Endothelial cell of umbilical vein (primary cell): Measurements from ENCODE around the gene MCRIP2. TPM values are rescaled to one million over a fixed set of nuclear protein-coding genes. Genes with fewer than 3 reads are reported as not detected.
A peak's percentile ranks its signal among the peaks of the same experiment; 100 is the strongest.

Source experiments
- BruUV-seq: library from RNA; stranded (reverse); fragments of 400-500 nt; replicated peaks from 2 replicates; lab custom pipeline; 2021; lab: Mats Ljungman, UMichigan
- CTCF ChIA-PET: fragments of 300-600, 350-600 bp; sonication (Branson Sonifier 250); formaldehyde crosslinking; loops from one replicate; lab custom pipeline; 2021; ENCODE audit warnings: antibody characterized with exemption, inconsistent platforms; lab: Charles Lee
- POLR2A ChIA-PET: fragments of 300-600, 350-600 bp; sonication (Branson Sonifier 250); formaldehyde crosslinking; loops from one replicate; lab custom pipeline; 2021; ENCODE audit warnings: antibody characterized with exemption, inconsistent platforms; lab: Charles Lee
- DNase-seq: peaks from one replicate; pipeline ENCODE4 v3.0.0-alpha.2; 2011; ENCODE audit warnings: low read depth, low spot score
- FAIRE-seq: peaks from 2 replicates; lab custom pipeline; 2011; peaks lifted over from hg19 to GRCh38; lab: Jason Lieb, UNC
- H2AFZ ChIP-seq: 2 replicates; pipeline ENCODE4 v1.6.0; 2012; ENCODE audit warnings: low read depth, low read length, control low read depth, inconsistent platforms
- H3K27ac ChIP-seq: 2 replicates; pipeline ENCODE4 v1.5.1; 2011; ENCODE audit warnings: low read depth, mild to moderate bottlenecking, control low read depth, low read length, moderate library complexity; ENCODE audit not compliant: insufficient read depth
- H3K27me3 ChIP-seq, 2 experiments: 2 replicates each; pipeline versions ENCODE4 v1.6.0 to v1.6.1; 2011; ENCODE audit warnings: low read length in 2 of 2, mixed read lengths in 1 of 2; ENCODE audit not compliant: control insufficient read depth in 2 of 2, insufficient read depth in 2 of 2
- H3K36me3 ChIP-seq, 2 experiments: 2 replicates in 1 of 2; 3 replicates in 1 of 2; pipeline ENCODE4 v1.5.1; 2011; ENCODE audit warnings: low read length in 2 of 2, mild to moderate bottlenecking in 1 of 2, moderate library complexity in 1 of 2; ENCODE audit not compliant: control insufficient read depth in 2 of 2, insufficient read depth in 2 of 2; ENCODE audit errors: extremely low read depth in 1 of 2
- H3K4me1 ChIP-seq: 3 replicates; pipeline ENCODE4 v1.5.1; 2011; ENCODE audit warnings: mild to moderate bottlenecking, low read length; ENCODE audit not compliant: control insufficient read depth, insufficient read depth; ENCODE audit errors: extremely low read depth
- H3K4me2 ChIP-seq: 2 replicates; pipeline ENCODE4 v1.6.1; 2011; ENCODE audit warnings: low read length, control low read depth, mixed read lengths; ENCODE audit not compliant: insufficient read depth
- H3K4me3 ChIP-seq, 3 experiments: fragments of 200-600 bp in 1 of 3; sonication (generic), shearing (Covaris generic) in 1 of 3; replicated peaks in 1 of 3; 2 replicates each; pipeline ENCODE4 v1.5.1; 2011 to 2016; ENCODE audit warnings: control low read depth in 3 of 3, low read length in 3 of 3, mild to moderate bottlenecking in 2 of 3, inconsistent platforms in 1 of 3, low read depth in 1 of 3, moderate library complexity in 1 of 3; ENCODE audit not compliant: insufficient read depth in 1 of 3
- H3K79me2 ChIP-seq: 2 replicates; pipeline ENCODE4 v1.6.0; 2012; ENCODE audit warnings: low read length, inconsistent platforms; ENCODE audit not compliant: control insufficient read depth, insufficient read depth
- H3K9ac ChIP-seq: replicated peaks from 2 replicates; pipeline ENCODE3; 2011; ENCODE audit warnings: low read length, control low read depth; ENCODE audit not compliant: insufficient read depth; ENCODE audit errors: extremely low read depth
- H3K9me1 ChIP-seq: replicated peaks from 3 replicates; pipeline ENCODE4 v1.6.0; 2011; ENCODE audit warnings: mild to moderate bottlenecking, low read length; ENCODE audit not compliant: control insufficient read depth, insufficient read depth; ENCODE audit errors: extremely low read depth
- H3K9me3 ChIP-seq: replicated peaks from 2 replicates; pipeline ENCODE4 v1.5.1; 2012; ENCODE audit warnings: low read length, inconsistent platforms; ENCODE audit not compliant: control insufficient read depth, insufficient read depth
- H4K20me1 ChIP-seq: replicated peaks from 2 replicates; pipeline ENCODE3; 2011; ENCODE audit warnings: mild to moderate bottlenecking, low read length; ENCODE audit not compliant: control insufficient read depth, insufficient read depth; ENCODE audit errors: extremely low read depth
- CTCF ChIP-seq, 2 donors: IDR thresholded peaks; 1 replicate in 1 of 2; 2 replicates in 1 of 2; pipeline ENCODE4 v1.5.1; 2011; ENCODE audit warnings: low read length in 2 of 2, mild to moderate bottlenecking in 2 of 2, moderate library complexity in 2 of 2, control low read depth in 1 of 2, inconsistent platforms in 1 of 2, low read depth in 1 of 2; ENCODE audit not compliant: insufficient read depth in 1 of 2; ENCODE audit errors: extremely low read depth in 1 of 2
- EZH2 ChIP-seq: IDR thresholded peaks from 2 replicates; pipeline ENCODE4 v1.6.1; 2012; ENCODE audit warnings: borderline replicate concordance, low read depth, mild to moderate bottlenecking, moderate library complexity, low read length, inconsistent platforms; ENCODE audit not compliant: severe bottlenecking
- MAX ChIP-seq: IDR thresholded peaks from 2 replicates; pipeline ENCODE4 v1.6.1; 2011; ENCODE audit not compliant: insufficient read depth, insufficient read length
- POLR2AphosphoS5 ChIP-seq: IDR thresholded peaks from 2 replicates; pipeline ENCODE4 v1.6.1; 2012; ENCODE audit warnings: low read depth, mild to moderate bottlenecking, control low read depth, low read length, moderate library complexity; ENCODE audit not compliant: insufficient read depth
- dilution Hi-C: fragments of 300-500 bp; cut with MboI; formaldehyde crosslinking; loops from one replicate; pipeline ENCODE4 v1.15.0; 2019; ENCODE audit warnings: low sequenced_read_pairs; ENCODE audit not compliant: extremely low pct_ligation_motif_present
- intact Hi-C: fragments of 100-400 bp; cut with micrococcal nuclease; formaldehyde crosslinking; loops from one replicate; pipeline ENCODE4 v1.10.0; 2022
- polyA plus RNA-seq, 4 experiments: library from polyadenylated mRNA; depleted of rRNA in 3 of 4; stranded (reverse) in 3 of 4; unstranded in 1 of 4; fragments of >200 nt; gene quantifications; 2 replicates each; pipeline versions ENCODE4 v1.2.1 to v1.2.3, GENCODE V29; 2011 to 2012; ENCODE audit warnings: missing spikeins in 1 of 4
- total RNA-seq: library from RNA; stranded (reverse); gene quantifications from 2 replicates; pipeline ENCODE4 v1.2.3, GENCODE V29; 2021

Gene MCRIP2
- total and polyA plus RNA-seq, 2 donors (not counting 3 experiments of a cell fraction or from before 2014, with no cell fraction given), result 17.1 to 18.9 TPM

GRCh38 chr16:647173-647902 is 5.7 kb downstream of the MCRIP2 start:
- peak; percentile 2 for TF ChIP-seq POLR2AphosphoS5
- TF ChIP-seq EZH2, result no peak
- H3K4me3 ChIP-seq, result no peak overlapping the region
- intact Hi-C loops, result no loop called here
- DNase-seq, result no peak
- POLR2A ChIA-PET, result no interaction called here
- H3K4me2 ChIP-seq, result no peak overlapping the region
- no peaks in the 10 kb centered on the region for H3K9me3 ChIP-seq
- no peak overlapping the region for H3K9ac ChIP-seq
- peaks cover 12% of the 10 kb centered on the region for H3K4me1 ChIP-seq
- no peaks in the 10 kb centered on the region for H3K79me2 ChIP-seq
- H3K9me1 ChIP-seq, result no peaks in the 10 kb centered on the region
- no peaks in the 10 kb centered on the region for H3K27me3 ChIP-seq
- dilution Hi-C loops, result no loop called here
- H3K36me3 ChIP-seq, result no peaks in the 10 kb centered on the region
- no peak for FAIRE-seq
- BruUV-seq, result no TSS peak
- no peak overlapping the region for H3K27ac ChIP-seq
- H4K20me1 ChIP-seq, result no peaks in the 10 kb centered on the region
- H2AFZ ChIP-seq, result no peak overlapping the region
- CTCF ChIA-PET, result interaction anchor here (1.0 to 1.8 kb wide), 6 partner anchors 10 to 70 kb away, joined by 3 to 8 read pairs (median 3); partner anchors contain the start of gene METTL26

- FAIRE-seq (no peak), DNase-seq (no peak)
- TF ChIP-seq MAX, result no peak
- TF ChIP-seq CTCF (IDR thresholded peaks at IDR 0.05; ENCODE audit: extremely low read depth in 1 of 2, insufficient read depth in 1 of 2, low read depth in 1 of 2, low read length in 2 of 2), result peak; percentile 35 to 44
- peak overlapping the region; percentile 79 for H2AFZ ChIP-seq
- CTCF ChIA-PET, result interaction anchor here (0.8 to 1.8 kb wide), 7 partner anchors 9 to 71 kb away, joined by 3 to 8 read pairs (median 3); partner anchors contain the start of genes METTL26 and RAB40C
- peak overlapping the region; percentile 65 for H3K9ac ChIP-seq
- intact Hi-C loops (loop anchor here (1.0 kb wide), 1 partner anchor 11 kb away; no protein-coding TSS in a partner anchor), dilution Hi-C loops (no loop called here)
- H3K79me2 ChIP-seq, result no peaks in the 10 kb centered on the region
- no peaks in the 10 kb centered on the region for H3K27me3 ChIP-seq
- H3K4me2 ChIP-seq, result peak overlapping the region; percentile 75
- no peaks in the 10 kb centered on the region for H3K36me3 ChIP-seq
- no peaks in the 10 kb centered on the region for H3K9me1 ChIP-seq
- H3K4me1 ChIP-seq, result peaks cover 8% of the 10 kb centered on the region
- no peaks in the 10 kb centered on the region for H4K20me1 ChIP-seq
- no peaks in the 10 kb centered on the region for H3K9me3 ChIP-seq
- no TSS peak for BruUV-seq
- POLR2A ChIA-PET, result interaction anchor here (0.9 kb wide), 1 partner anchor 13 kb away, joined by 3 read pairs; no protein-coding TSS in a partner anchor
- peak overlapping the region; percentile 13 to 57 (median 55) for H3K4me3 ChIP-seq
- H3K27ac ChIP-seq, result peak overlapping the region; percentile 69
Measured at GRCh38 chr16:648071-648780, 6.6 kb downstream of the MCRIP2 start.
